Measurements from ENCODE around the gene GRM7.

GRCh38 chr3:6928064-6928463 lies 67.1 kb downstream of the GRM7 start:
- TF ChIP-seq CTCF (IDR thresholded peaks at IDR 0.05) (no peak), POLR2A (IDR thresholded peaks at IDR 0.05) (no peak)
